Coronary artery (tissue), 2 donors: Measurements from ENCODE around the gene CCDC71L.
"Not testable (repeated sequence)": the region's sequence is repeated elsewhere in the genome, so short reads cannot be mapped to it uniquely, and the experiment has no call there.

Experiments
- DNase-seq: peaks from one replicate; pipeline ENCODE4 v3.0.0-alpha.2; 2017; ENCODE audit warnings: low spot score
- H3K27ac ChIP-seq, 2 donors: fragments of 200-600 bp; sonication (generic); one replicate each; pipeline ENCODE4 v1.5.1; 2016 to 2019
- H3K4me3 ChIP-seq: fragments of 200-600 bp; sonication (generic); 2 replicates; pipeline ENCODE4 v1.5.1; 2016; ENCODE audit warnings: mild to moderate bottlenecking, moderate library complexity
- CTCF ChIP-seq: fragments of 200-600 bp; sonication (generic); IDR thresholded peaks from one replicate; pipeline ENCODE4 v1.5.1; 2019; ENCODE audit warnings: antibody characterized with exemption

CCDC71L gene

DNA sequence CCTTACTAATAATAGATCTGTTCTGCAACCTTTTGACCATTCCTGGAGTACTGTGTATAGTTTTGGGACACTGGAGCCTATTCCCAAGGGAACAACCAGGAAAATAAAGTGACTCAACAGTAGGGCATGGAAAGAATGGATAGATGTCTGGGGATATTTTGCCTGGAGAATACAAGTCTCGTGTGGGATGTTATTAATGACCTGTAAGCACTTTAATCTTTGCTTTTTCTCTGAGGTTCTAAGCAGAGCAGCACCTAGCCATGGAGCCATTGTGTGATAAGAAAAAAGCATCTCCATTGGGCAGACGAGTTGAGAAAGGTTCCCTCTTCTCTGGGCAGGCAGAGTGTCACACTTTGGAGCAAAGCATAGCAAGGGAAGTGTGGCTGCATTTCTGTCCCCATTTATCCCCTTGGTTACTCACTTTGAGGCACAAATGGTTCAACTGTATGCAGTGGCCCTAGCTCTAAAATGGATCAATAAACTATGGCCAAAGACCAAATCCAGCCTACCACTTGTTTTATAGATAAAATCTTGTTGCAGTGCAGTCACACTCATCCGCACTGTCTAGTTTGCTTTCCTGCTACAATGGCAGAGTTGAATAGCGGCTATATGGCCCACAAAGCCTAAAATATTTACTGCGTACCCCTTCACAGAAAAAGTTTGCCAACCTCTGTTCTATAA lies 21.0 kb upstream of the CCDC71L start:
- H3K4me3 ChIP-seq = no peak overlapping the region
- no peak for TF ChIP-seq CTCF
- no peak for DNase-seq

DNA sequence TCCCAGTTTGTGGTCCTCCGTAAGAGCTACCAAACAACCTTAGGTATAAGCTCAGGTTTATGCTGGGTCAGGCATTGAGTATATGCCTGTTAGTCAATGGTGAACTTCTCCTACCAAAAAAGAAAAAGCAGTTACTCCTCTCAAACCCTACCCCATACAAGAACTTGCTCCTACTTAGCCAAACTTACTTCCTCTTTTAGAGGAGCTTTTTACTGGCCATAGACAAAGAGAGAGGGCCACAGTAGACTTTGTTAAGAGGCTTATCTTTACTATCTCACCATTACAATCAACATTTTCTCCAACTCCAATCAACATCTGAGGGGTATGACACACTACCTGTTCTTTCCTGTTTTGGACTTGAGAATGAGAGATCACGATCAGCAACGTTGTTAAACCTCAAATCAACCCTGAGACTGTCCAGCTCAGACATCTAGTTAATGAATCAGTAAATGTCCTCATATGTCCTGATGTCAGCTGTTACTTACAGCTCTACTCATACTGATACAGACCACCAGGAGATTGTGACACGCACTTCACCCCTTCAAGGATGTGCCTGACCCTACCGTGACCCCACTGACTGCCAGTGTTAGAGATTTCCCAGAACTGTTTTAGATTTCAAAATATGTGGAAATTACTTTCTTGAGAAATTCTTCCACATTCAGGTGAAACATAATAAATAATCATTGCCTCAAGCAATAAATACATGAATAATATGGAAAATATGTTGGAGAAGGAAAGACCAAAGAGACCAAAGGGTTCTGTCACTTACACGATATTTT lies 18.4 kb upstream of the CCDC71L start:
- Histone ChIP-seq H3K4me3 (no peak overlapping the region), H3K27ac (no peak overlapping the region)
- TF ChIP-seq CTCF = no peak
- DNase-seq = no peak

More for the DNA sequence above, 21.0 kb upstream of the CCDC71L start:
- no peak overlapping the region for H3K27ac ChIP-seq

DNA sequence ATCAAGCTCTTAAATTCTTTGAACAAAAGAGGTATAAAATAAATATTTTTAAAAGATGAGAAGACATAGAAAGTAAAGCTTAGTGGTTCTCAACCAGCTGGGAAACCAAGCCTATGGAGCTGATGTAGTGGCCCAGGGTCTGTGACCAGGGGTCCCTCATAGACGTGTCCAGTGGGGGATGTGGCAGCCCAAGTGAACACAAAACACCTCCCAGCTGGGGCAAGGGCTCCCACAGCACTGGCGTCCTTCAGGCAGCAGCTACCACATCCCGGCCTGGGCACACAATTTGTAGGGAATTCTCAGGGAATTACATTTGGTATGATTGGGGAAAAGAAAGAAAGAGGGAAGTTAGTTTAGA lies 17.8 kb upstream of the CCDC71L start:
- Histone ChIP-seq H3K4me3 (no peak overlapping the region), H3K27ac (no peak overlapping the region)
- no peak for TF ChIP-seq CTCF
- no peak for DNase-seq

DNA sequence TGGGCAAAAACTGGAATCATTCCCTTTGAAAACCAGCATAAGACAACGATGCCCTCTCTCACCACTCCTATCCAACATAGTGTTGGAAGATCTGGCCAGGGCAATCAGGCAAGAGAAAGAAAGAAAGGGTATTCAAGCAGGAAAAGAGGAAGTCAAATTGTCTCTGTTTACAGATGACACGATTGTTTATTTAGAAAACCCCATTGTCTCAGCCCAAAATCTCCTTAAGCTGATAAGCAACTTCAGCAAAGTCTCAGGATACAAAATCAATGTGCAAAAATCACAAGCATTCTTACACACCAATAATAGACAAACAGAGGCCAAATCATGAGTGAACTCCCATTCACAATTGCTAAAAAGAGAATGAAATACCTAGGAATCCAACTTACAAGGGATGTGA lies 15.5 kb upstream of the CCDC71L start:
- H3K27ac ChIP-seq, H3K4me3 ChIP-seq, DNase-seq: not testable (repeated sequence)

- H3K27ac ChIP-seq, H3K4me3 ChIP-seq, DNase-seq: not testable (repeated sequence)
Observed at GRCh38 chr7:106673688-106674087, 12.7 kb upstream of the CCDC71L start.

- DNase-seq, H3K4me3 ChIP-seq, H3K27ac ChIP-seq: not testable (repeated sequence)
Observed at GRCh38 chr7:106671930-106672329, 11.0 kb upstream of the CCDC71L start.

DNA sequence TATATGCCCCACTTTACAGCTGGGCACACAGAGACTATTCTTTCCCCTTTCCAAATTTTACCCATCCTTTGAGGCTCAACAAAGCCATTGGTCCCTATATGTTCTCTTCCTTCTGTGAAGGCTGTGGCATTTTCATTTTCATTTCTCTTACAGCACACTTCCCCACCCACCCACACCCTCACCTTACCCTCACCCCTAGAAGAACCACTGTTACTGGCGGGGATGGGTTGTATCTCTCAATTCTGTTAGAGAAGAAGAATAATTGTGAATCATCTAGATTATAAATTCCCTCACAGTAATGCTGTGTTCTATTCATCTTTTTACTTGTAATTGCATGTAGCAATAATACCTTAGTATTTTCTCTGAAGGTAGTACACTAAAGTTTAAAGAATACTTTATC lies 10.2 kb upstream of the CCDC71L start:
- no peak for TF ChIP-seq CTCF
- DNase-seq = no peak
- no peak overlapping the region for H3K27ac ChIP-seq
- no peak overlapping the region for H3K4me3 ChIP-seq

GRCh38 chr7:106668861-106669524 lies 8.0 kb upstream of the CCDC71L start:
- no peak for DNase-seq
- Histone ChIP-seq H3K27ac (no peak overlapping the region), H3K4me3 (no peak overlapping the region)
- TF ChIP-seq CTCF = no peak
